ENCODE results near the gene COL23A1. TPM values are rescaled to one million over a fixed set of nuclear protein-coding genes. Genes with fewer than 3 reads are reported as not detected.

COL23A1 gene
- total RNA-seq, 2 donors from 2014 or later, result 0.44 to 0.86 TPM

- H3K4me1 Mint-ChIP-seq (ENCODE audit: low read depth), result no peaks in the 10 kb centered on the region
- no peak for DNase-seq
- H3K27me3 Mint-ChIP-seq (ENCODE audit: low read depth), result peaks cover 13% of the 10 kb centered on the region
- no peak overlapping the region for H3K27ac Mint-ChIP-seq
- H3K36me3 Mint-ChIP-seq (ENCODE audit: insufficient read depth in 2 of 2), result no peaks in the 10 kb centered on the region
- ATAC-seq (replicated peaks in 1 of 2), result no peak
- H3K4me3 Mint-ChIP-seq, result no peak overlapping the region
- no peaks in the 10 kb centered on the region for H3K9me3 Mint-ChIP-seq
Observed at GRCh38 chr5:178291969-178292825, 298.0 kb downstream of the COL23A1 start.

GRCh38 chr5:178291161-178291561, 299.0 kb downstream of the COL23A1 start:
- no peaks in the 10 kb centered on the region for H3K9me3 Mint-ChIP-seq
- DNase-seq, result no peak
- no peaks in the 10 kb centered on the region for H3K36me3 Mint-ChIP-seq (ENCODE audit: insufficient read depth in 2 of 2)
- H3K27me3 Mint-ChIP-seq (ENCODE audit: low read depth), result peaks cover 13% of the 10 kb centered on the region
- H3K4me3 Mint-ChIP-seq, result no peak overlapping the region
- H3K4me1 Mint-ChIP-seq (ENCODE audit: low read depth), result no peaks in the 10 kb centered on the region
- no peak overlapping the region for H3K27ac Mint-ChIP-seq
- no peak for ATAC-seq (replicated peaks in 1 of 2)

- DNase-seq (no peak), ATAC-seq (replicated peaks in 1 of 2) (no peak)
- Mint-ChIP-seq H3K27me3 (ENCODE audit: low read depth) (peaks cover 13% of the 10 kb centered on the region), H3K4me1 (ENCODE audit: low read depth) (no peaks in the 10 kb centered on the region), H3K36me3 (ENCODE audit: insufficient read depth in 2 of 2) (no peaks in the 10 kb centered on the region), H3K4me3 (no peak overlapping the region), H3K9me3 (no peaks in the 10 kb centered on the region), H3K27ac (no peak overlapping the region)
Observed at GRCh38 chr5:178290376-178290775, 299.8 kb downstream of the COL23A1 start.

DNA sequence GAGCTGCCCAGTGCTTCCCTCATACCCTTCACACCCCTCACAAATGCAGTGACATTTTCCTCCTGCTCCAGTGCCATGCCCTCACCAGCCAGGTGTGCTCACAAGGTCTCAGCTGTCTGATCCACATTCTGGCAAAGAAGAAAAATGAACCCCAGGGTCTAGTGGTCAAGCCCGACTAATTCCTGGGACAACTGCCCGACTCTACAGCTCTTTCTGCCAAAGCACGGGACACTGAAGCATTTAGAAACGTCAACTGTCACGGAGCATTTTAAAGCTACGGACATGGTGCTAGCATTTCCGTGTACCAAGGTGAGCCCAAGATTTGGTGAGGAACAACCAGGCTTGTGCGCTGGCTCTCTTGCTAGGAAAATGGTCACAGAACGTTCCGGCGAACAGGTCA, 300.8 kb downstream of the COL23A1 start:
- Mint-ChIP-seq H3K4me1 (ENCODE audit: low read depth) (no peaks in the 10 kb centered on the region), H3K27ac (no peak overlapping the region), H3K4me3 (no peak overlapping the region), H3K9me3 (no peaks in the 10 kb centered on the region), H3K27me3 (ENCODE audit: low read depth) (peaks cover 13% of the 10 kb centered on the region), H3K36me3 (ENCODE audit: insufficient read depth in 2 of 2) (no peaks in the 10 kb centered on the region)
- DNase-seq (no peak), ATAC-seq (replicated peaks in 1 of 2) (no peak)

DNA sequence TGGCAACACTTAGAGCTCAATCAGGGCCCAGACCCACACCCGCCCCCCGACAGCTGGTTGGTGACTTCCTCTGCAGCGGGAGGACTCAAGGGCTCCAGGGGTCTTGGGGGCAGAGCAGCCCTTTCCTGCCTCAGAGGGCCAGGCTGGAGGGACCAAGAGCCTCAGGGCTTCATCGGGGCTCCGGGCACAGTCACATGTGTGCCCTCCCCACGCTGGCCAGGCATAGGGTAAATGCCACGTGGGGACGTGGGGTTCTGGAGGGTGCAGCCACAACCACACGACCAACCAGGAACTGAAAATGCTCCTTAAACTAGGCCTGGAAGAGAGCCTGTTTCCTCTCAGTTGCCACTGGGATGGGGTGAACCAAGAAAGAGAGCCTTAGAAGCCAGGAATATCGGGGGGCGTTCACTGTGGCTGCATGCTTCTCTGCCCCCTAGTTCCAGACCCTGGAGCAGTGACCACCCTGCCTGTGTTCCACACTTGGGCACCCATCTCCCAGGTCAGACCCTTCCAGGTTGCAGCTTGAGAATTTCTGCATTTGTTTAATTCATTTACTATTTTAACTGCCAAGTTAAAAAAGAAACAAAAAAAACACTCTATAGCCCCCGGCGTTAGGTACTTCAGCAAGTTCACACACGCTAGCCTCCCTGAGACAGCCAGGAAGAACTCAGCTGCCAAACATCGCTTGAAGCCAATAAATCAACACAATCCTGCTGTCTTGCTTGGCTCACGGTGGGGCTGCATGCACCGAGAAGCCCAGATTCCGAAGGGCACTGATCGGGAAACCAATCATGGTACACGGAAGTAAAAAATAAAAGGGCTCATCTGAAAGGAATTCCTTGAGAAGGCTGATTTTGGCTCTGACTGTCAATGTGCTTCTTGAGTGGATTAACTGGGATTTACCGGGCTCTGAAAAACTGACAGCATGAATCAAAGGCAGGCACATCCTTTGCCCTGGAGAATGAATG, 301.5 kb downstream of the COL23A1 start:
- H3K4me1 Mint-ChIP-seq (ENCODE audit: low read depth), result no peaks in the 10 kb centered on the region
- H3K36me3 Mint-ChIP-seq (ENCODE audit: insufficient read depth in 2 of 2), result peaks cover 0 to 3% of the 10 kb centered on the region in 2 donors
- peaks cover 13% of the 10 kb centered on the region for H3K27me3 Mint-ChIP-seq (ENCODE audit: low read depth)
- no peak for DNase-seq
- peaks cover 2 to 5% of the 10 kb centered on the region in 2 donors for H3K9me3 Mint-ChIP-seq
- H3K4me3 Mint-ChIP-seq, result no peak overlapping the region
- H3K27ac Mint-ChIP-seq, result no peak overlapping the region
- ATAC-seq (replicated peaks in 1 of 2), result no peak

DNA sequence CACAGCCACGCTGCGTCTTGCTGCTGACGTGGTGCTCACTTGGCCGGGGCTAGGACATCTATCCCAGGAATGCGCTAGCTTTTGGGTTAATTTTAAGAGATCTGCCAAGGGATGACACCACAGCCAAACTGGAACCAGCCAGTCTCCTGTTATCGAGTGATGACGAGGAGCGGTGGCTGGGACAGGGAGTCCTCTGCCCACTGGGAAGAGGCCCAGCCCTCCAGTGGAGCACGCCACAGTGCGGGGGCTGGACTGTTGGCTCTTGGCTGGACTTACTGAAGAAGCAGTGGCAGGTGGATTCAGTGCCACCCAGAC, 302.4 kb downstream of the COL23A1 start:
- H3K9me3 Mint-ChIP-seq, result peaks cover 7 to 11% of the 10 kb centered on the region in 2 donors
- ATAC-seq (replicated peaks in 1 of 2), result no peak
- no peak overlapping the region for H3K4me3 Mint-ChIP-seq
- no peak for DNase-seq
- H3K27ac Mint-ChIP-seq, result no peak overlapping the region
- H3K36me3 Mint-ChIP-seq (ENCODE audit: insufficient read depth in 2 of 2), result peaks cover 0 to 9% of the 10 kb centered on the region in 2 donors
- H3K27me3 Mint-ChIP-seq (ENCODE audit: low read depth), result peaks cover 13% of the 10 kb centered on the region
- H3K4me1 Mint-ChIP-seq (ENCODE audit: low read depth), result no peaks in the 10 kb centered on the region

GRCh38 chr5:178287091-178287790, 303.0 kb downstream of the COL23A1 start:
- Mint-ChIP-seq H3K4me3 (no peak overlapping the region), H3K36me3 (ENCODE audit: insufficient read depth in 2 of 2) (peaks cover 0 to 9% of the 10 kb centered on the region in 2 donors), H3K9me3 (peaks cover 7 to 11% of the 10 kb centered on the region in 2 donors), H3K27ac (no peak overlapping the region), H3K4me1 (ENCODE audit: low read depth) (no peaks in the 10 kb centered on the region), H3K27me3 (ENCODE audit: low read depth) (peaks cover 12% of the 10 kb centered on the region)
- ATAC-seq (replicated peaks in 1 of 2) (no peak), DNase-seq (no peak)

- Mint-ChIP-seq H3K27me3 (ENCODE audit: low read depth) (peaks cover 5% of the 10 kb centered on the region), H3K36me3 (ENCODE audit: insufficient read depth in 2 of 2) (peaks cover 0 to 9% of the 10 kb centered on the region in 2 donors), H3K4me1 (ENCODE audit: low read depth) (no peaks in the 10 kb centered on the region), H3K4me3 (no peak overlapping the region), H3K27ac (no peak overlapping the region), H3K9me3 (peaks cover 7 to 11% of the 10 kb centered on the region in 2 donors)
- no peak for ATAC-seq (replicated peaks in 1 of 2)
- no peak for DNase-seq
Observed at GRCh38 chr5:178286226-178287090, 303.7 kb downstream of the COL23A1 start.

- DNase-seq, result no peak
- H3K4me1 Mint-ChIP-seq (ENCODE audit: low read depth), result no peaks in the 10 kb centered on the region
- H3K36me3 Mint-ChIP-seq (ENCODE audit: insufficient read depth in 2 of 2), result peaks cover 0 to 9% of the 10 kb centered on the region in 2 donors
- ATAC-seq (replicated peaks in 1 of 2), result no peak
- no peak overlapping the region for H3K27ac Mint-ChIP-seq
- H3K9me3 Mint-ChIP-seq, result peaks cover 7 to 11% of the 10 kb centered on the region in 2 donors
- H3K4me3 Mint-ChIP-seq, result no peak overlapping the region
- no peaks in the 10 kb centered on the region for H3K27me3 Mint-ChIP-seq (ENCODE audit: low read depth)
Observed at GRCh38 chr5:178285399-178286225, 304.6 kb downstream of the COL23A1 start.

DNA sequence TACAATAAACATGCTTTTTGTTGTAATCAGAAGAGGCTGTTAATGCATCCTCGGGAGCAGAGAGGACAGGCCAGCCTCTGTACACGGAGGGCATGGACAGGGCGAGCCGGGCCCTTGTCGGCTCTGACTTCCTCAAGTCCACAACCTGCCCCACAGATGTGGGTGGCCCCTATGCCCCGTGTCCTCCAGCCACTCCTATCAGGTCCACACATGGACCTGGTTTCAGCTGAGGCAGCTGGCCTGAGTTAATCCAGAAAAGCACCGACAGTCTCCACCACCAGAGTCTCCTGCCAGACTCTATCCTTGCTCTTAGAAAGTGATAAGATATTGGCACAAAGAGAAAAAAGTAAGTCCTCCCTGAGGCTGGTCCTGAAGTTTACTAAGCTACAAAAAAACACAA, 305.2 kb downstream of the COL23A1 start:
- ATAC-seq (replicated peaks in 1 of 2), result no peak
- no peak overlapping the region for H3K4me3 Mint-ChIP-seq
- H3K36me3 Mint-ChIP-seq (ENCODE audit: insufficient read depth in 2 of 2), result peaks cover 0 to 9% of the 10 kb centered on the region in 2 donors
- no peak for DNase-seq
- peaks cover 6% of the 10 kb centered on the region for H3K27me3 Mint-ChIP-seq (ENCODE audit: low read depth)
- peaks cover under 1% of the 10 kb centered on the region for H3K4me1 Mint-ChIP-seq (ENCODE audit: low read depth)
- H3K9me3 Mint-ChIP-seq, result peaks cover 7 to 11% of the 10 kb centered on the region in 2 donors
- H3K27ac Mint-ChIP-seq, result no peak overlapping the region

DNA sequence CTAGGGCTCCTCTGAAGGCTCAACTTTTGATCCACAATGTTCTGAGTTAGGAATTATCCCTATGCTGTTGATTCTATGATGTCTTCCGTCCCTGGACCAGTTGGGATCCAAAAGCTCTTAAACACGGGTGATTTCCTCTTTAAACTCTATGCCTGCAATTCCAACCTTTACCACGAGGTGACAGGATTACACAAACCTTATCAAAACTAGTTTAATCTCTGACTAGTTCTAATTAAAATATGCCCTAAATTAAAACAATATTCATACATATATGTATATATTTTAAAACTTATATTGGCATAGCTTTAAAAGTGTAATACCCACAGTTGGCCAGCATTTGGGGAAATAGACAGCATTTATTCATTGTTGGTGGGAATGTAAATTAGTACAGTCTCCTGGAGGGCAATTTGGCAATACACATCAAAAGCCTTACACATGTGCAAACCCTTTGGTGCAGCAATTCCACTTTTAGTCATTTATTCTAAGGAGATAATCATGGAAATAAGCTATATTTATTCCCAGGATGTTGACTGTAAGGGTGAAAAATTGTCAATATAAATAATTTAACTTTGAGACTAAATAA, 306.0 kb downstream of the COL23A1 start:
- H3K4me3 Mint-ChIP-seq, result no peak overlapping the region
- H3K27ac Mint-ChIP-seq, result no peak overlapping the region
- peaks cover 5% of the 10 kb centered on the region for H3K4me1 Mint-ChIP-seq (ENCODE audit: low read depth)
- H3K9me3 Mint-ChIP-seq, result peaks cover 7 to 11% of the 10 kb centered on the region in 2 donors
- ATAC-seq (replicated peaks in 1 of 2) (no peak), DNase-seq (no peak)
- H3K27me3 Mint-ChIP-seq (ENCODE audit: low read depth), result peaks cover 10% of the 10 kb centered on the region
- H3K36me3 Mint-ChIP-seq (ENCODE audit: insufficient read depth in 2 of 2), result peaks cover 0 to 9% of the 10 kb centered on the region in 2 donors
